ENCODE data around the gene ACTR1B.
A peak's percentile ranks its signal among the peaks of the same experiment; 100 is the strongest.

ACTR1B gene

GRCh38 chr2:97699765-97700444 is 36.1 kb upstream of the ACTR1B start:
- peak; percentile 73 for DNase-seq (ENCODE audit: low read depth, low spot score)
- H3K36me3 ChIP-seq (ENCODE audit: insufficient read depth, insufficient read length, low read length): no peaks in the 10 kb centered on the region
- no peak overlapping the region for H3K9ac ChIP-seq (ENCODE audit: insufficient read length, low read depth)
- no peaks in the 10 kb centered on the region for H3K27me3 ChIP-seq (ENCODE audit: insufficient read depth, insufficient read length)
- H3K4me1 ChIP-seq (ENCODE audit: insufficient read depth, insufficient read length): no peaks in the 10 kb centered on the region
- no peaks in the 10 kb centered on the region for H3K9me3 ChIP-seq (ENCODE audit: insufficient read depth, low read length)
- no peak for TF ChIP-seq YY1 (IDR thresholded peaks at IDR 0.05; ENCODE audit: insufficient read depth, insufficient read length)
- no peak for TF ChIP-seq SUZ12 (IDR thresholded peaks at IDR 0.05; ENCODE audit: extremely low read depth, insufficient read depth, insufficient read length)
- no peak for TF ChIP-seq ZNF274 (IDR thresholded peaks at IDR 0.05; ENCODE audit: low read depth, low read length)
- H3K4me3 ChIP-seq (ENCODE audit: insufficient read length, low read depth): no peak overlapping the region

DNA sequence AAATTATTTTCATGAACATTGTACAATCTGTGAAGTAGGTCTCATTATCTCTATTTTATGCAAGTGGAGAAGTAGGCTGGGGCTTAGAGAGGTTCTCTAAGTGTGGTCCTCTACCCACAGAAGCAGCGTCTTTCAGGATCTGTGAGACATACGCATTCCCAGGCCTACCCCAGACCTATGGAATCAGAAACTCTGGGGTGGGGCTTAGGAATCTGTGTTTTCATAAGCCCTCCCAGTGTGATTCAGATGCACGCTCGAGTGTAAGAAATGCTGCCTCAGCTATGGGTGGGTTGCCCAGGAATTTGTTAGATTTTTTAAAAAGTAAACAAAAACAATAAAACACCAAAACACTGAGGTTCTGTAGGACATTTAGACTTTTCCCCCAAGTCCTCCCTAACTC is 34.7 kb upstream of the ACTR1B start:
- Histone ChIP-seq H3K4me3 (ENCODE audit: insufficient read length, low read depth) (no peak overlapping the region), H3K4me1 (ENCODE audit: insufficient read depth, insufficient read length) (no peaks in the 10 kb centered on the region), H3K27me3 (ENCODE audit: insufficient read depth, insufficient read length) (no peaks in the 10 kb centered on the region), H3K9me3 (ENCODE audit: insufficient read depth, low read length) (0 out of 2 replicates have a peak, but pooled peaks cover 4% of the 10 kb centered on the region), H3K36me3 (ENCODE audit: insufficient read depth, insufficient read length, low read length) (no peaks in the 10 kb centered on the region), H3K9ac (ENCODE audit: insufficient read length, low read depth) (no peak overlapping the region)
- TF ChIP-seq SUZ12 (IDR thresholded peaks at IDR 0.05; ENCODE audit: extremely low read depth, insufficient read depth, insufficient read length) (no peak), YY1 (IDR thresholded peaks at IDR 0.05; ENCODE audit: insufficient read depth, insufficient read length) (no peak), ZNF274 (IDR thresholded peaks at IDR 0.05; ENCODE audit: low read depth, low read length) (no peak)
- DNase-seq (ENCODE audit: low read depth, low spot score): no peak

- H3K27me3 ChIP-seq (ENCODE audit: insufficient read depth, insufficient read length): no peaks in the 10 kb centered on the region
- TF ChIP-seq YY1 (IDR thresholded peaks at IDR 0.05; ENCODE audit: insufficient read depth, insufficient read length): no peak
- no peak for TF ChIP-seq ZNF274 (IDR thresholded peaks at IDR 0.05; ENCODE audit: low read depth, low read length)
- no peak for TF ChIP-seq SUZ12 (IDR thresholded peaks at IDR 0.05; ENCODE audit: extremely low read depth, insufficient read depth, insufficient read length)
- no peak overlapping the region for H3K4me3 ChIP-seq (ENCODE audit: insufficient read length, low read depth)
- H3K9ac ChIP-seq (ENCODE audit: insufficient read length, low read depth): no peak overlapping the region
- H3K36me3 ChIP-seq (ENCODE audit: insufficient read depth, insufficient read length, low read length): no peaks in the 10 kb centered on the region
- no peaks in the 10 kb centered on the region for H3K4me1 ChIP-seq (ENCODE audit: insufficient read depth, insufficient read length)
- peak; percentile 70 for DNase-seq (ENCODE audit: low read depth, low spot score)
- H3K9me3 ChIP-seq (ENCODE audit: insufficient read depth, low read length): peaks cover 11% of the 10 kb centered on the region; the same call in 1 of the 2 replicates
Observed at GRCh38 chr2:97697252-97698235, 33.7 kb upstream of the ACTR1B start.

GRCh38 chr2:97695744-97696143 is 31.9 kb upstream of the ACTR1B start:
- TF ChIP-seq SUZ12 (IDR thresholded peaks at IDR 0.05; ENCODE audit: extremely low read depth, insufficient read depth, insufficient read length) (no peak), YY1 (IDR thresholded peaks at IDR 0.05; ENCODE audit: insufficient read depth, insufficient read length) (no peak), ZNF274 (IDR thresholded peaks at IDR 0.05; ENCODE audit: low read depth, low read length) (no peak)
- no peaks in the 10 kb centered on the region for H3K36me3 ChIP-seq (ENCODE audit: insufficient read depth, insufficient read length, low read length)
- H3K9ac ChIP-seq (ENCODE audit: insufficient read length, low read depth): no peak overlapping the region
- no peak overlapping the region for H3K4me3 ChIP-seq (ENCODE audit: insufficient read length, low read depth)
- H3K27me3 ChIP-seq (ENCODE audit: insufficient read depth, insufficient read length): no peaks in the 10 kb centered on the region
- H3K4me1 ChIP-seq (ENCODE audit: insufficient read depth, insufficient read length): peaks cover 3% of the 10 kb centered on the region
- H3K9me3 ChIP-seq (ENCODE audit: insufficient read depth, low read length): peaks cover 11% of the 10 kb centered on the region; the same call in 1 of the 2 replicates
- DNase-seq (ENCODE audit: low read depth, low spot score): no peak

DNA sequence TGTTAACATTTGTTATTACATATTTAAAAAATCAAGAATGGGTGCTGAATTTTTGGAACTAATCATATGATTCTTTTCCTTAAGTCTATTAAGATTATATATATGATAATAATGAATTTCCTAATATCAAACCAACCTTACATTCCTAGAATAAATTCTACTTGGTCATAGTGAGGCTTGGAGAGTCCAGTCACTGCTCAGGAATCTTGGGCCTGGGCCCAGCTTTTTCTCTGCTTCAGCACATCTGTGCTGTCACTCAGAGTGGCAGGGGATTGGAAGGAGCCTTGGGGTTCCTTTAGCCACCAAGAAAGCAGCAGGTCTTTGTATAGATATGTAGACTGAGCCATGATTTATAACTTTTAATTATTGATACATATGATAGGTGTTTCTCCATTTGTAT is 29.6 kb upstream of the ACTR1B start:
- Histone ChIP-seq H3K9me3 (ENCODE audit: insufficient read depth, low read length) (peaks cover 11% of the 10 kb centered on the region; the same call in 1 of the 2 replicates), H3K4me1 (ENCODE audit: insufficient read depth, insufficient read length) (peaks cover 3% of the 10 kb centered on the region), H3K4me3 (ENCODE audit: insufficient read length, low read depth) (no peak overlapping the region), H3K27me3 (ENCODE audit: insufficient read depth, insufficient read length) (no peaks in the 10 kb centered on the region), H3K36me3 (ENCODE audit: insufficient read depth, insufficient read length, low read length) (no peaks in the 10 kb centered on the region), H3K9ac (ENCODE audit: insufficient read length, low read depth) (no peak overlapping the region)
- TF ChIP-seq SUZ12 (IDR thresholded peaks at IDR 0.05; ENCODE audit: extremely low read depth, insufficient read depth, insufficient read length) (no peak), ZNF274 (IDR thresholded peaks at IDR 0.05; ENCODE audit: low read depth, low read length) (no peak), YY1 (IDR thresholded peaks at IDR 0.05; ENCODE audit: insufficient read depth, insufficient read length) (no peak)
- no peak for DNase-seq (ENCODE audit: low read depth, low spot score)

- peak; percentile 76 for DNase-seq (ENCODE audit: low read depth, low spot score)
- H3K9me3 ChIP-seq (ENCODE audit: insufficient read depth, low read length): peaks cover 11% of the 10 kb centered on the region; the same call in 1 of the 2 replicates
- peaks cover 3% of the 10 kb centered on the region for H3K4me1 ChIP-seq (ENCODE audit: insufficient read depth, insufficient read length)
- no peak overlapping the region for H3K9ac ChIP-seq (ENCODE audit: insufficient read length, low read depth)
- H3K4me3 ChIP-seq (ENCODE audit: insufficient read length, low read depth): no peak overlapping the region
- H3K36me3 ChIP-seq (ENCODE audit: insufficient read depth, insufficient read length, low read length): no peaks in the 10 kb centered on the region
- no peaks in the 10 kb centered on the region for H3K27me3 ChIP-seq (ENCODE audit: insufficient read depth, insufficient read length)
- TF ChIP-seq ZNF274 (IDR thresholded peaks at IDR 0.05; ENCODE audit: low read depth, low read length) (no peak), SUZ12 (IDR thresholded peaks at IDR 0.05; ENCODE audit: extremely low read depth, insufficient read depth, insufficient read length) (no peak), YY1 (IDR thresholded peaks at IDR 0.05; ENCODE audit: insufficient read depth, insufficient read length) (no peak)
Observed at GRCh38 chr2:97691166-97691565, 27.3 kb upstream of the ACTR1B start.

Data from NT2/D1 (cell line).